K562 (cell line): Measurements from ENCODE around the gene METAP1D.

Source experiments
- CHD1 ChIP-seq: fragments of 200-600 bp; sonication (generic); IDR thresholded peaks from one replicate; pipeline ENCODE4 v1.6.1; 2012; ENCODE audit warnings: mild to moderate bottlenecking, moderate library complexity, low read length, inconsistent platforms
- COPS2 ChIP-seq: fragments of 450-650 bp; conservative IDR thresholded peaks from 2 replicates; pipeline ENCODE4 v1.6.1; 2016; ENCODE audit warnings: mild to moderate bottlenecking, moderate library complexity
- DDX20 ChIP-seq: fragments of 450-650 bp; IDR thresholded peaks from 2 replicates; pipeline ENCODE4 v1.6.1; 2016; ENCODE audit warnings: missing genetic modification characterization, low read depth, mild to moderate bottlenecking, missing compliant biosample characterization, moderate library complexity
- FOSL1 ChIP-seq: fragments of 200-800 bp; sonication (Bioruptor generic); conservative IDR thresholded peaks from 2 replicates; pipeline ENCODE4 v1.6.1; 2016; ENCODE audit warnings: missing genetic modification characterization, missing compliant biosample characterization
- POLR2AphosphoS5 ChIP-seq: IDR thresholded peaks from 2 replicates; pipeline ENCODE4 v1.6.1; 2011; ENCODE audit warnings: mild to moderate bottlenecking, low read depth, low read length, moderate library complexity; ENCODE audit not compliant: control insufficient read depth, insufficient read depth
- SMARCA5 ChIP-seq: fragments of 450-650 bp; IDR thresholded peaks from 2 replicates; pipeline ENCODE4 v1.6.1; 2016
- TF ChIP-seq, protein P1 (sequence below): sonication (generic); formaldehyde crosslinking; IDR thresholded peaks from 2 replicates; pipeline ENCODE4 v1.8.0; 2023; ENCODE audit warnings: mild to moderate bottlenecking, missing genetic modification reagents

GRCh38 chr2:172098287-172098649, 98.5 kb downstream of the METAP1D start:
- no peak for TF ChIP-seq POLR2AphosphoS5
- TF ChIP-seq, protein P1, sequence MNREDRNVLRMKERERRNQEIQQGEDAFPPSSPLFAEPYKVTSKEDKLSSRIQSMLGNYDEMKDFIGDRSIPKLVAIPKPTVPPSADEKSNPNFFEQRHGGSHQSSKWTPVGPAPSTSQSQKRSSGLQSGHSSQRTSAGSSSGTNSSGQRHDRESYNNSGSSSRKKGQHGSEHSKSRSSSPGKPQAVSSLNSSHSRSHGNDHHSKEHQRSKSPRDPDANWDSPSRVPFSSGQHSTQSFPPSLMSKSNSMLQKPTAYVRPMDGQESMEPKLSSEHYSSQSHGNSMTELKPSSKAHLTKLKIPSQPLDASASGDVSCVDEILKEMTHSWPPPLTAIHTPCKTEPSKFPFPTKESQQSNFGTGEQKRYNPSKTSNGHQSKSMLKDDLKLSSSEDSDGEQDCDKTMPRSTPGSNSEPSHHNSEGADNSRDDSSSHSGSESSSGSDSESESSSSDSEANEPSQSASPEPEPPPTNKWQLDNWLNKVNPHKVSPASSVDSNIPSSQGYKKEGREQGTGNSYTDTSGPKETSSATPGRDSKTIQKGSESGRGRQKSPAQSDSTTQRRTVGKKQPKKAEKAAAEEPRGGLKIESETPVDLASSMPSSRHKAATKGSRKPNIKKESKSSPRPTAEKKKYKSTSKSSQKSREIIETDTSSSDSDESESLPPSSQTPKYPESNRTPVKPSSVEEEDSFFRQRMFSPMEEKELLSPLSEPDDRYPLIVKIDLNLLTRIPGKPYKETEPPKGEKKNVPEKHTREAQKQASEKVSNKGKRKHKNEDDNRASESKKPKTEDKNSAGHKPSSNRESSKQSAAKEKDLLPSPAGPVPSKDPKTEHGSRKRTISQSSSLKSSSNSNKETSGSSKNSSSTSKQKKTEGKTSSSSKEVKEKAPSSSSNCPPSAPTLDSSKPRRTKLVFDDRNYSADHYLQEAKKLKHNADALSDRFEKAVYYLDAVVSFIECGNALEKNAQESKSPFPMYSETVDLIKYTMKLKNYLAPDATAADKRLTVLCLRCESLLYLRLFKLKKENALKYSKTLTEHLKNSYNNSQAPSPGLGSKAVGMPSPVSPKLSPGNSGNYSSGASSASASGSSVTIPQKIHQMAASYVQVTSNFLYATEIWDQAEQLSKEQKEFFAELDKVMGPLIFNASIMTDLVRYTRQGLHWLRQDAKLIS (CRISPR knock-in tag) = no peak
- TF ChIP-seq CHD1 = no peak
- TF ChIP-seq COPS2 = no peak
- TF ChIP-seq SMARCA5 = no peak
- no peak for TF ChIP-seq FOSL1 (tag)
- no peak for TF ChIP-seq DDX20 (tag)
